ENCODE measurements around the gene TIE1. TPM values are rescaled to one million over a fixed set of nuclear protein-coding genes. Genes with fewer than 3 reads are reported as not detected.
A peak's percentile ranks its signal among the peaks of the same experiment; 100 is the strongest.

Gene TIE1
- total and polyA plus RNA-seq, 9 of the 15 experiments (the other 6 are each of a cell fraction or from before 2014, with no cell fraction given): 0.07 to 0.49 (median 0.14) TPM; not detected in 4

DNA sequence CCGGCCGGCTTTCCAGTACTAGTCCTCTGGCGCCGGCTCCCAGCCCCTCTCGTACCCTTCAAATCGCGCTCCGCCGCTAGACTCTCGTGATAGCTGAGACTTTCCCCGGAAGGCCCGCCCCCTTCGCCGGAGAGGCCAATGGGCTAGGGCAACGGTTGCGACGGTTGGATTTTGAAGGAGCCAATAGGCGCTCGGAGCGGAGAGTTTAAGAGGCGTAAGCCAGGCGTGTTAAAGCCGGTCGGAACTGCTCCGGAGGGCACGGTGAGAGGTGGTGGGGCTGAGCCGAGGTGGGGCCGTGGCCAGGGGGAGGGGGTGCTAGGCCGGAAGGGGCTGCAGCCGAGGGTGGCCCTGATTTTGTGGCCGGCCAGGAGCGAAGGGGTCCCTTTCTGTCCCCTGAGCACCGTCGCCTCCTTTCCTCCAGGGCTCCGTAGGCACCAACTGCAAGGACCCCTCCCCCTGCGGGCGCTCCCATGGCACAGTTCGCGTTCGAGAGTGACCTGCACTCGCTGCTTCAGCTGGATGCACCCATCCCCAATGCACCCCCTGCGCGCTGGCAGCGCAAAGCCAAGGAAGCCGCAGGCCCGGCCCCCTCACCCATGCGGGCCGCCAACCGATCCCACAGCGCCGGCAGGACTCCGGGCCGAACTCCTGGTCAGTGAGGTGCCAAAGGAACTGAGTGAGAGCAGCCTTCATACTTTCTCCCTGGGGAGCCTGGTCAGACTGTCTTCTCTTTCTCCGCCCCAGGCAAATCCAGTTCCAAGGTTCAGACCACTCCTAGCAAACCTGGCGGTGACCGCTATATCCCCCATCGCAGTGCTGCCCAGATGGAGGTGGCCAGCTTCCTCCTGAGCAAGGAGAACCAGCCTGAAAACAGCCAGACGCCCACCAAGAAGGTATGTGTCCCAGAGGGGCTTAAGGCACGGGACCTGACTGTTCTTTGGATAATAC lies 58.2 kb downstream of the TIE1 start, which contains the start of gene CDC20 (continued):
- TF ChIP-seq STAT5A (IDR thresholded peaks at IDR 0.05; ENCODE audit: borderline replicate concordance, low read length): no peak
- TF ChIP-seq, protein P1, sequence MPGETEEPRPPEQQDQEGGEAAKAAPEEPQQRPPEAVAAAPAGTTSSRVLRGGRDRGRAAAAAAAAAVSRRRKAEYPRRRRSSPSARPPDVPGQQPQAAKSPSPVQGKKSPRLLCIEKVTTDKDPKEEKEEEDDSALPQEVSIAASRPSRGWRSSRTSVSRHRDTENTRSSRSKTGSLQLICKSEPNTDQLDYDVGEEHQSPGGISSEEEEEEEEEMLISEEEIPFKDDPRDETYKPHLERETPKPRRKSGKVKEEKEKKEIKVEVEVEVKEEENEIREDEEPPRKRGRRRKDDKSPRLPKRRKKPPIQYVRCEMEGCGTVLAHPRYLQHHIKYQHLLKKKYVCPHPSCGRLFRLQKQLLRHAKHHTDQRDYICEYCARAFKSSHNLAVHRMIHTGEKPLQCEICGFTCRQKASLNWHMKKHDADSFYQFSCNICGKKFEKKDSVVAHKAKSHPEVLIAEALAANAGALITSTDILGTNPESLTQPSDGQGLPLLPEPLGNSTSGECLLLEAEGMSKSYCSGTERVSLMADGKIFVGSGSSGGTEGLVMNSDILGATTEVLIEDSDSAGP (CRISPR knock-in tag; IDR thresholded peaks at IDR 0.05): 0 out of 2 replicates have a peak, but pooled peaks have one; percentile 65
- TF ChIP-seq, protein P2, sequence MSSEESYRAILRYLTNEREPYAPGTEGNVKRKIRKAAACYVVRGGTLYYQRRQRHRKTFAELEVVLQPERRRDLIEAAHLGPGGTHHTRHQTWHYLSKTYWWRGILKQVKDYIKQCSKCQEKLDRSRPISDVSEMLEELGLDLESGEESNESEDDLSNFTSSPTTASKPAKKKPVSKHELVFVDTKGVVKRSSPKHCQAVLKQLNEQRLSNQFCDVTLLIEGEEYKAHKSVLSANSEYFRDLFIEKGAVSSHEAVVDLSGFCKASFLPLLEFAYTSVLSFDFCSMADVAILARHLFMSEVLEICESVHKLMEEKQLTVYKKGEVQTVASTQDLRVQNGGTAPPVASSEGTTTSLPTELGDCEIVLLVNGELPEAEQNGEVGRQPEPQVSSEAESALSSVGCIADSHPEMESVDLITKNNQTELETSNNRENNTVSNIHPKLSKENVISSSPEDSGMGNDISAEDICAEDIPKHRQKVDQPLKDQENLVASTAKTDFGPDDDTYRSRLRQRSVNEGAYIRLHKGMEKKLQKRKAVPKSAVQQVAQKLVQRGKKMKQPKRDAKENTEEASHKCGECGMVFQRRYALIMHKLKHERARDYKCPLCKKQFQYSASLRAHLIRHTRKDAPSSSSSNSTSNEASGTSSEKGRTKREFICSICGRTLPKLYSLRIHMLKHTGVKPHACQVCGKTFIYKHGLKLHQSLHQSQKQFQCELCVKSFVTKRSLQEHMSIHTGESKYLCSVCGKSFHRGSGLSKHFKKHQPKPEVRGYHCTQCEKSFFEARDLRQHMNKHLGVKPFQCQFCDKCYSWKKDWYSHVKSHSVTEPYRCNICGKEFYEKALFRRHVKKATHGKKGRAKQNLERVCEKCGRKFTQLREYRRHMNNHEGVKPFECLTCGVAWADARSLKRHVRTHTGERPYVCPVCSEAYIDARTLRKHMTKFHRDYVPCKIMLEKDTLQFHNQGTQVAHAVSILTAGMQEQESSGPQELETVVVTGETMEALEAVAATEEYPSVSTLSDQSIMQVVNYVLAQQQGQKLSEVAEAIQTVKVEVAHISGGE (CRISPR knock-in tag; IDR thresholded peaks at IDR 0.05): peak in 1 of 3 experiments; percentile 80; a peak in 2 of 6 replicates
- peak; percentile 72; the same call in 1 of the 2 replicates for TF ChIP-seq TCF7 (IDR thresholded peaks at IDR 0.05; ENCODE audit: borderline replicate concordance)
- TF ChIP-seq DEAF1 (CRISPR knock-in tag; IDR thresholded peaks at IDR 0.05): no peak
- peak; percentile 71 for TF ChIP-seq POLR2H (tag; IDR thresholded peaks at IDR 0.05; ENCODE audit: low read depth)
- TF ChIP-seq ASH1L (IDR thresholded peaks at IDR 0.05; ENCODE audit: borderline replicate concordance, low read depth, partially characterized antibody): peak; percentile 69
- TF ChIP-seq YY1 (IDR thresholded peaks at IDR 0.05; ENCODE audit: borderline replicate concordance in 1 of 3, control insufficient read depth in 1 of 3, extremely low read depth in 1 of 3, insufficient read depth in 3 of 3, insufficient read length in 1 of 3, insufficient replicate concordance in 2 of 3, low read depth in 1 of 3, low read length in 2 of 3): peak in 1 of 3 experiments; percentile 7
- TF ChIP-seq GABPB1 (CRISPR knock-in tag; IDR thresholded peaks at IDR 0.05): peak; percentile 93
